Left lung (tissue), 10 donors: Measurements from ENCODE around the gene GSKIP. TPM values are rescaled to one million over a fixed set of nuclear protein-coding genes. Genes with fewer than 3 reads are reported as not detected.

Source experiments
- ATAC-seq: fragments of 200-7000 bp; cut with Tn5 transposase; one replicate; pipeline ENCODE4 v1.9.1; 2020; ENCODE audit warnings: moderate library complexity
- DNase-seq, 4 donors: peaks; one replicate each; pipeline ENCODE4 v3.0.0-alpha.2; 2013 to 2020
- H3K27ac ChIP-seq, 2 donors: fragments of 200-600 bp; sonication (generic) in 1 of 2; one replicate each; pipeline versions ENCODE4 v1.5.0 to v1.8.0; 2020 to 2021
- H3K27me3 ChIP-seq, 2 donors: fragments of 200-600 bp; sonication (generic) in 1 of 2; one replicate each; pipeline versions ENCODE4 v1.5.0 to v1.8.0; 2020 to 2021
- H3K36me3 ChIP-seq, 2 donors: fragments of 200-600 bp; sonication (generic) in 1 of 2; one replicate each; pipeline versions ENCODE4 v1.5.0 to v1.8.0; 2020 to 2021
- H3K4me1 ChIP-seq, 2 donors: fragments of 200-600 bp; one replicate each; pipeline ENCODE4 v1.8.0; 2021
- H3K4me3 ChIP-seq, 2 donors: fragments of 200-600 bp; sonication (generic) in 1 of 2; one replicate each; pipeline versions ENCODE4 v1.5.0 to v1.8.0; 2020 to 2021; ENCODE audit warnings: mild to moderate bottlenecking in 1 of 2
- H3K9me3 ChIP-seq, 2 donors: fragments of 200-600 bp; sonication (generic) in 1 of 2; one replicate each; pipeline versions ENCODE4 v1.5.0 to v1.8.0; 2020 to 2021
- intact Hi-C, 2 donors: fragments of 100-400 bp; cut with DNase I; formaldehyde crosslinking; loops; one replicate each; pipeline versions ENCODE4 v1.11.2 to v1.14.2; 2022
- polyA plus RNA-seq, 6 donors: library from polyadenylated mRNA; unstranded; fragments of 120-200 nt; gene quantifications; one replicate each; pipeline ENCODE4 v1.2.1, GENCODE V29; 2013; ENCODE audit not compliant: insufficient read length in 6 of 6
- total RNA-seq, 2 donors: library from RNA; stranded (reverse); fragmentation: NEBNext Ultra II Directional; extraction: Animal tissue kit (Norgen Biotek cat#: 25700); gene quantifications; one replicate each; pipeline ENCODE4 v1.2.1, GENCODE V29; 2021
- TF ChIP-seq, protein P1 (sequence below), 2 donors: fragments of 200-600 bp; sonication (generic) in 1 of 2; IDR thresholded peaks; one replicate each; pipeline versions ENCODE4 v1.5.0 to v1.8.0; 2021; ENCODE audit warnings: antibody characterized with exemption in 2 of 2
- donor health status: DM: no; HTN: yes; CAD: no.
- donor health status: DM: no; HTN: no; CAD: no.

GSKIP gene
- total and polyA plus RNA-seq, 8 donors, result 18.8 to 28.4 (median 22.2) TPM

DNA sequence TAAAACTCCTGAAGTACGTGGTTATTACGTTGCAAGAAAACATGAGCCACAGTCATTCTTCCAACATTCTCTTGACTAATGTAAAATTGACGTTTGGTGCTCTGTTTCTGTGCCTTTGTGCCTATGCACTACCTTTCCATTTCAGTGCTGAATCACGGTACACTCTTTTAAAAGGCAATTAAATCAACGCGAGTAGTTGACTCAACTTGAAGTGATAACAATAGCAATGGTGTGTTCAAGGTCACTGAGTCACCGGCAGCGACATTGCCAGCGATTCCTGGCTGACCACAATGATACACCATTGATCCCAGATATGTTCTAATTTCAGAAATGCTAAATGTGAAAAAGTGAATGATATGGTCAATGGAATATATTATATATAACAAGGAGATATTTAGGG lies 46.4 kb downstream of the GSKIP start:
- no peak overlapping the region for H3K27ac ChIP-seq
- no peak for ATAC-seq
- H3K4me1 ChIP-seq, result no peaks in the 10 kb centered on the region
- intact Hi-C loops, result loop anchor here in 1 of 2 donors (10.0 kb wide), 1 partner anchor 105 kb away; no protein-coding TSS in a partner anchor
- H3K4me3 ChIP-seq, result no peak overlapping the region
- no peaks in the 10 kb centered on the region for H3K27me3 ChIP-seq
- TF ChIP-seq, protein P1, sequence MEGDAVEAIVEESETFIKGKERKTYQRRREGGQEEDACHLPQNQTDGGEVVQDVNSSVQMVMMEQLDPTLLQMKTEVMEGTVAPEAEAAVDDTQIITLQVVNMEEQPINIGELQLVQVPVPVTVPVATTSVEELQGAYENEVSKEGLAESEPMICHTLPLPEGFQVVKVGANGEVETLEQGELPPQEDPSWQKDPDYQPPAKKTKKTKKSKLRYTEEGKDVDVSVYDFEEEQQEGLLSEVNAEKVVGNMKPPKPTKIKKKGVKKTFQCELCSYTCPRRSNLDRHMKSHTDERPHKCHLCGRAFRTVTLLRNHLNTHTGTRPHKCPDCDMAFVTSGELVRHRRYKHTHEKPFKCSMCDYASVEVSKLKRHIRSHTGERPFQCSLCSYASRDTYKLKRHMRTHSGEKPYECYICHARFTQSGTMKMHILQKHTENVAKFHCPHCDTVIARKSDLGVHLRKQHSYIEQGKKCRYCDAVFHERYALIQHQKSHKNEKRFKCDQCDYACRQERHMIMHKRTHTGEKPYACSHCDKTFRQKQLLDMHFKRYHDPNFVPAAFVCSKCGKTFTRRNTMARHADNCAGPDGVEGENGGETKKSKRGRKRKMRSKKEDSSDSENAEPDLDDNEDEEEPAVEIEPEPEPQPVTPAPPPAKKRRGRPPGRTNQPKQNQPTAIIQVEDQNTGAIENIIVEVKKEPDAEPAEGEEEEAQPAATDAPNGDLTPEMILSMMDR (IDR thresholded peaks at IDR 0.05), result no peak
- no peaks in the 10 kb centered on the region for H3K9me3 ChIP-seq
- no peaks in the 10 kb centered on the region for H3K36me3 ChIP-seq
- DNase-seq, result no peak

DNA sequence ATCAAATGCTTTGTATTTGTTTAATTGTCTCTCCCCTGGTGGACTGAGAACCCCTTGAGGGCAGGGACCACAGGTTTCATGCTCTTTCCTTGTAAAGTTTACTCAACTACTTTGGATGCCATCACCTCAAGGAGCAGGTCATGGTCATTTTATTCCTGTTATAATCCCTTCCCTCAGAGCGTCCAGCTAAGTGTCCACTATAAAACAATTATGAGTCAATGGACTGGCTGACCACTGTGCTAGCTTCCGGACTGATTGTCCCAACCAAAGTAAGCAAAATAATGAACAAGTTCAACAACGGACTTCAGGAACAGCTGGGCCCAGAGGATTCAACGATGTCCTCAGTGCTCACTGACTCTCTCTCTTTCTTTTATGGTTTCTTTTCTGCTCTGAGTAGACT lies 46.8 kb downstream of the GSKIP start:
- TF ChIP-seq, protein P1 (IDR thresholded peaks at IDR 0.05), result no peak
- intact Hi-C loops, result no loop called here
- DNase-seq, result no peak
- H3K27me3 ChIP-seq, result no peaks in the 10 kb centered on the region
- ATAC-seq, result no peak
- no peaks in the 10 kb centered on the region for H3K9me3 ChIP-seq
- no peak overlapping the region for H3K4me3 ChIP-seq
- no peak overlapping the region for H3K27ac ChIP-seq
- H3K4me1 ChIP-seq, result no peaks in the 10 kb centered on the region
- no peaks in the 10 kb centered on the region for H3K36me3 ChIP-seq

GRCh38 chr14:96413526-96413925 lies 50.2 kb downstream of the GSKIP start:
- intact Hi-C loops, result no loop called here
- Histone ChIP-seq H3K4me1 (no peaks in the 10 kb centered on the region), H3K9me3 (no peaks in the 10 kb centered on the region), H3K27me3 (no peaks in the 10 kb centered on the region), H3K4me3 (no peak overlapping the region), H3K27ac (no peak overlapping the region), H3K36me3 (no peaks in the 10 kb centered on the region)
- TF ChIP-seq, protein P1 (IDR thresholded peaks at IDR 0.05), result no peak
- ATAC-seq (no peak), DNase-seq (no peak)

DNA sequence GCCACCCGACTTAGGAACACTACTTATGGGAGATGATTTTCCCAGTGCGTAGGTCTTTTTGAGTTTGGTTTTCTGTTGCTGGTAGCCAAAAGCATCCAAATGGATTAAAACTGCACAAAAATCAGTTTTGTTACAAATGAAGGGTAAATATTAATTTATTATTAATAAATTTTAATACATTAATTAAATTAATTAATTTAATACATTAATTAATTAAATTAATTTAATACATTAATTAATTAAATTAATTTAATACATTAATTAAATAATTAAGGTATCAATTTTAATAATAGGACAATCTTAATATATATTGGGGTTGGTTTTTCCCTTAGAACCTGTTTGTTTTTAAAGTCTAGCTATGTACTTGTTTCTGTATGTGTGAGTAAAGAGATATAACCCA lies 52.2 kb downstream of the GSKIP start:
- no peak for DNase-seq
- no peak overlapping the region for H3K27ac ChIP-seq
- H3K36me3 ChIP-seq, result no peaks in the 10 kb centered on the region
- H3K9me3 ChIP-seq, result no peaks in the 10 kb centered on the region
- intact Hi-C loops, result no loop called here
- no peaks in the 10 kb centered on the region for H3K27me3 ChIP-seq
- no peak overlapping the region for H3K4me3 ChIP-seq
- H3K4me1 ChIP-seq, result no peaks in the 10 kb centered on the region
- ATAC-seq, result no peak
- TF ChIP-seq, protein P1 (IDR thresholded peaks at IDR 0.05), result no peak

DNA sequence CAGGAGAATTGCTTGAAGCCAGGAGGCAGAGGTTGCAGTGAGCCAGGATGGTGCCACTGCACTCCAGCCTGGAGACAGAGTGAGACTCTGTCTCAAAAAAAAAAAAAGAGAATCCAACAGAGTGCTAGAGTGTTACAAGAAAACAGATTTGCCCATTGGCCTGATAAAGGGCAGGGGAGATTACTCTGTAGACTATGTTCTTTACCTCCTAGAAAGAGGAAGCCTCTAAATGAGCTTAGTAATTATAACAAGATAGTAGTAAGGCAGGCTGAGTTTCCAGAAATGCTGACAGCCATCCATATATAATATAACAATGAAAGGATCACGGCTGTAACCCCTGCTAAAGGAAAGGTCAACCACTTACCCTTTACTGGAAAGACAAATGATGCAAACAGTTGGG lies 53.0 kb downstream of the GSKIP start:
- H3K27me3 ChIP-seq, result no peaks in the 10 kb centered on the region
- no peaks in the 10 kb centered on the region for H3K9me3 ChIP-seq
- H3K27ac ChIP-seq, result no peak overlapping the region
- no peak for DNase-seq
- no peaks in the 10 kb centered on the region for H3K36me3 ChIP-seq
- TF ChIP-seq, protein P1 (IDR thresholded peaks at IDR 0.05), result no peak
- no peaks in the 10 kb centered on the region for H3K4me1 ChIP-seq
- ATAC-seq, result no peak
- no peak overlapping the region for H3K4me3 ChIP-seq
- intact Hi-C loops, result no loop called here
